Mesodermal cell (in vitro differentiated cells): Measurements from ENCODE around the gene RASSF1. TPM values are rescaled to one million over a fixed set of nuclear protein-coding genes. Genes with fewer than 3 reads are reported as not detected.

ENCODE experiments used
- H3K27ac ChIP-seq: 2 replicates; pipeline ENCODE4 v1.7.0; 2013; ENCODE audit warnings: mild to moderate bottlenecking, low read depth, low read length, moderate library complexity; ENCODE audit not compliant: severe bottlenecking
- H3K36me3 ChIP-seq: 2 replicates; pipeline ENCODE4 v1.7.1; 2013; ENCODE audit warnings: mild to moderate bottlenecking, low read length, moderate library complexity; ENCODE audit not compliant: control insufficient read depth, insufficient read depth
- H3K4me1 ChIP-seq: one replicate; pipeline ENCODE4 v1.7.1; 2013; ENCODE audit warnings: mild to moderate bottlenecking, low read length; ENCODE audit not compliant: insufficient read depth, control insufficient read depth, poor library complexity, severe bottlenecking
- H3K4me3 ChIP-seq: 2 replicates; pipeline ENCODE4 v1.7.0; 2013; ENCODE audit warnings: low read length, control low read depth, mild to moderate bottlenecking; ENCODE audit not compliant: insufficient read depth, poor library complexity, severe bottlenecking; ENCODE audit errors: extremely low read depth
- H3K9me3 ChIP-seq: 2 replicates; pipeline ENCODE4 v1.7.1; 2013; ENCODE audit warnings: mild to moderate bottlenecking, low read length, moderate library complexity; ENCODE audit not compliant: control insufficient read depth
- WGBS, 2 experiments: methylation state at CpG; one replicate each; pipeline ENCODE4 v1.1.5; 2013; ENCODE audit warnings: missing lambda C conversion rate in 2 of 2; ENCODE audit not compliant: insufficient coverage in 2 of 2; 5-methylcytosine and 5-hydroxymethylcytosine counted together
- polyA plus RNA-seq, 2 experiments: library from polyadenylated mRNA; stranded (reverse); fragments of 50-300 nt; gene quantifications; one replicate each; pipeline ENCODE4 v1.2.3, GENCODE V29; 2013

Gene RASSF1
- 20.8 TPM for polyA plus RNA-seq (2013, experiment 1 of 2)
- 14.6 TPM for polyA plus RNA-seq (2013, experiment 2 of 2)

GRCh38 chr3:50340448-50341329 lies at the start of gene RASSF1:
RASSF1 (minus strand) TSS chr3:50340836; CDS start chr3:50340805, 31 bp downstream.
- no peak within 1 kb of the TSS for H3K4me3 ChIP-seq
- 16 to 21% methylated on average over 51 to 60 of the region's 85 CpGs for WGBS, 2 experiments

GRCh38 chr3:50389414-50389767 lies 48.8 kb upstream of the RASSF1 start:
- Histone ChIP-seq H3K36me3 (no peaks in the 10 kb centered on the region), H3K9me3 (no peaks in the 10 kb centered on the region), H3K4me3 (no peak overlapping the region), H3K4me1 (peaks cover 8% of the 10 kb centered on the region), H3K27ac (no peak overlapping the region)
- 86 to 97% methylated on average over 2 to 6 of the region's 6 CpGs for whole genome bisulfite sequencing, 2 experiments

More at GRCh38 chr3:50340448-50341329, at the start of gene RASSF1:
- no peaks in the 10 kb centered on the region for H3K36me3 ChIP-seq
- no peak within 1 kb of the TSS for H3K27ac ChIP-seq
- peaks cover 10% of the 10 kb centered on the region for H3K4me1 ChIP-seq
- no peaks in the 10 kb centered on the region for H3K9me3 ChIP-seq

- Histone ChIP-seq H3K4me3 (no peak overlapping the region), H3K4me1 (peaks cover 8% of the 10 kb centered on the region), H3K27ac (no peak overlapping the region), H3K9me3 (no peaks in the 10 kb centered on the region), H3K36me3 (no peaks in the 10 kb centered on the region)
- 72 to 82% methylated on average over 5 to 14 of the region's 22 CpGs for WGBS, 2 experiments
Measured at GRCh38 chr3:50388720-50389413, 48.2 kb upstream of the RASSF1 start.

- no peak overlapping the region for H3K4me3 ChIP-seq
- WGBS, 2 experiments: 81 to 82% methylated on average over 22 to 25 of the region's 25 CpGs
Measured at GRCh38 chr3:50388016-50388719, 47.5 kb upstream of the RASSF1 start.

GRCh38 chr3:50385754-50386153 lies 45.1 kb upstream of the RASSF1 start:
- no peaks in the 10 kb centered on the region for H3K36me3 ChIP-seq
- no peaks in the 10 kb centered on the region for H3K9me3 ChIP-seq
- no peak overlapping the region for H3K4me3 ChIP-seq
- WGBS, 2 experiments: 85 to 87% methylated on average over 9 to 11 of the region's 13 CpGs
- no peak overlapping the region for H3K27ac ChIP-seq
- H3K4me1 ChIP-seq: peaks cover 8% of the 10 kb centered on the region

More at GRCh38 chr3:50388016-50388719, 47.5 kb upstream of the RASSF1 start:
- Histone ChIP-seq H3K9me3 (no peaks in the 10 kb centered on the region), H3K36me3 (no peaks in the 10 kb centered on the region), H3K27ac (no peak overlapping the region), H3K4me1 (peaks cover 8% of the 10 kb centered on the region)

- Histone ChIP-seq H3K9me3 (no peaks in the 10 kb centered on the region), H3K27ac (no peak overlapping the region), H3K4me1 (peaks cover 5% of the 10 kb centered on the region), H3K4me3 (no peak overlapping the region), H3K36me3 (no peaks in the 10 kb centered on the region)
- WGBS, 2 experiments: 74 to 94% methylated on average over 4 to 6 of the region's 6 CpGs
Measured at GRCh38 chr3:50383750-50384149, 43.1 kb upstream of the RASSF1 start.

- no peak overlapping the region for H3K4me3 ChIP-seq
- H3K4me1 ChIP-seq: no peaks in the 10 kb centered on the region
- no peaks in the 10 kb centered on the region for H3K9me3 ChIP-seq
- 69 to 83% methylated on average over 3 to 10 of the region's 12 CpGs for WGBS, 2 experiments
- H3K36me3 ChIP-seq: no peaks in the 10 kb centered on the region
- H3K27ac ChIP-seq: no peak overlapping the region
Measured at GRCh38 chr3:50382722-50383121, 42.1 kb upstream of the RASSF1 start.

- 97 to 100% methylated on average over 4 of the region's 4 CpGs for WGBS, 2 experiments
- Histone ChIP-seq H3K9me3 (no peaks in the 10 kb centered on the region), H3K36me3 (no peaks in the 10 kb centered on the region), H3K27ac (no peak overlapping the region), H3K4me1 (no peaks in the 10 kb centered on the region), H3K4me3 (no peak overlapping the region)
Measured at GRCh38 chr3:50381383-50381782, 40.7 kb upstream of the RASSF1 start.

- WGBS, 2 experiments: 89 to 92% methylated on average over 14 to 15 of the region's 17 CpGs
- Histone ChIP-seq H3K9me3 (no peaks in the 10 kb centered on the region), H3K4me1 (no peaks in the 10 kb centered on the region), H3K27ac (no peak overlapping the region), H3K36me3 (no peaks in the 10 kb centered on the region), H3K4me3 (no peak overlapping the region)
Measured at GRCh38 chr3:50380405-50381085, 39.9 kb upstream of the RASSF1 start.

GRCh38 chr3:50378757-50379156 lies 38.1 kb upstream of the RASSF1 start:
- H3K4me1 ChIP-seq: no peaks in the 10 kb centered on the region
- no peak overlapping the region for H3K27ac ChIP-seq
- no peaks in the 10 kb centered on the region for H3K9me3 ChIP-seq
- 92 to 93% methylated on average over 12 of the region's 17 CpGs for WGBS, 2 experiments
- no peak overlapping the region for H3K4me3 ChIP-seq
- H3K36me3 ChIP-seq: no peaks in the 10 kb centered on the region
